Measurements from ENCODE around the gene PPP2R5A. TPM values are rescaled to one million over a fixed set of nuclear protein-coding genes. Genes with fewer than 3 reads are reported as not detected.

Gene PPP2R5A
- total RNA-seq, 1 donor from 2014 or later, result 13.0 TPM

DNA sequence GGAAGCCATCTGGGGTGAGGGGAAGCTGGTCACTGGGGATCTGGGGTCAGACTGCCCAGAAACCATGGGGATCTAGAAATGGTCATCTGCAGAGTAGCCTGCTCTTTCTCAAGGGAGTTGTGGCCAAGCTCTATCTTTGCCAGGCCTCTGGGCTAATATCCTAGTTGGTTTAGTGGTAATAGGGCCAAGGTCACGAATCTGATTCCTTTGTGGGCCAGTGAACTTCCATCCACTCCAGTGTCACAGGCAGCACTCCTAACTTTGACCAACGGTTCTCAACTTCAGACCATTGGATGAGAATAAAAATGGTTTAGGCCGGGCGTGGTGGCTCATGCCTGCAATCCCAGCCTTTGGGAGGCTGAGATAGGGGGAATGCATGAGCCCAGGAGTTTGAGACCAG is 28.1 kb upstream of the PPP2R5A start:
- Mint-ChIP-seq H3K4me1 (peaks cover 9% of the 10 kb centered on the region), H3K27me3 (ENCODE audit: low read depth) (no peaks in the 10 kb centered on the region), H3K27ac (ENCODE audit: unreplicated experiment) (no peak overlapping the region), H3K36me3 (ENCODE audit: low read depth) (no peaks in the 10 kb centered on the region), H3K4me3 (no peak overlapping the region), H3K9me3 (no peaks in the 10 kb centered on the region)
- no peak for DNase-seq (ENCODE audit: low read depth, low spot score)
- TF ChIP-seq, protein P1, sequence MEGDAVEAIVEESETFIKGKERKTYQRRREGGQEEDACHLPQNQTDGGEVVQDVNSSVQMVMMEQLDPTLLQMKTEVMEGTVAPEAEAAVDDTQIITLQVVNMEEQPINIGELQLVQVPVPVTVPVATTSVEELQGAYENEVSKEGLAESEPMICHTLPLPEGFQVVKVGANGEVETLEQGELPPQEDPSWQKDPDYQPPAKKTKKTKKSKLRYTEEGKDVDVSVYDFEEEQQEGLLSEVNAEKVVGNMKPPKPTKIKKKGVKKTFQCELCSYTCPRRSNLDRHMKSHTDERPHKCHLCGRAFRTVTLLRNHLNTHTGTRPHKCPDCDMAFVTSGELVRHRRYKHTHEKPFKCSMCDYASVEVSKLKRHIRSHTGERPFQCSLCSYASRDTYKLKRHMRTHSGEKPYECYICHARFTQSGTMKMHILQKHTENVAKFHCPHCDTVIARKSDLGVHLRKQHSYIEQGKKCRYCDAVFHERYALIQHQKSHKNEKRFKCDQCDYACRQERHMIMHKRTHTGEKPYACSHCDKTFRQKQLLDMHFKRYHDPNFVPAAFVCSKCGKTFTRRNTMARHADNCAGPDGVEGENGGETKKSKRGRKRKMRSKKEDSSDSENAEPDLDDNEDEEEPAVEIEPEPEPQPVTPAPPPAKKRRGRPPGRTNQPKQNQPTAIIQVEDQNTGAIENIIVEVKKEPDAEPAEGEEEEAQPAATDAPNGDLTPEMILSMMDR (conservative IDR thresholded peaks at IDR 0.05), result no peak

DNA sequence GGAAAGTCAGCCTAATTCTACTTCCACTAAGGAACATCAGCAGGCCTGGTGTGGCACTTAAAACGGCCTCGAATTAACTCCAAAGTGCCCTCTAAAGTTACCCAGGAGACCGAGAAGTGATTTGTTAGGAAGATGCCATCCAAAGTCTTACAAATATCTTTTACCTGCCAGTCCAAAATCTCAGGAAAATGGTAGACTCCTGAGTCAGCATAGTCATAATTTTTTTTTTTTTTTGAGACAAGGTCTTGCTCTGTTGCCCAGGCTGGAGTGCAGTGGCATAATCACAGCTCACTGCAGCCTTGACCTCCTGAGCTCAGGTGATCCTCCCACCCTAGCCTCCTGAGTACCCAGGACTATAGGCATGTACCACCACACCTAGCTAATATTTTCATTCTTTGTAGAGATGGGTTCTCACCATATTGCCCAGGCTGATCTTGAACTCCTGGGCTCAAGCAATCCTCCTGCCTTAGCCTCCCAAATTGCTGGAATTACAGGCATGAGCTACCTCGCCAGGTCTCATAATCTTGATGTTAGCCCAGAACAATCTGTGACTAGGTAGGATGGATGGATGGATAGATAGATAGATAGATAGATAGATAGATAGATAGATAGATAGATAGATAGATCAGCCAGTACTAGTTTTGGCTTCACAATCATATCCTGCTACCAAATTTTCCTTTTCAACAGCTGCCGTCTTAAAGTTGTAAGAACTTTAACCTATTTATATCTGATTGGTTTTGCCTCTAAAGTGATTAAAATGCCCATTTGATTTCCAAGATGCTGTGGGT is 25.3 kb upstream of the PPP2R5A start:
- Mint-ChIP-seq H3K9me3 (no peaks in the 10 kb centered on the region), H3K27ac (ENCODE audit: unreplicated experiment) (no peak overlapping the region), H3K4me3 (no peak overlapping the region), H3K4me1 (peaks cover 9% of the 10 kb centered on the region), H3K27me3 (ENCODE audit: low read depth) (no peaks in the 10 kb centered on the region), H3K36me3 (ENCODE audit: low read depth) (no peaks in the 10 kb centered on the region)
- TF ChIP-seq, protein P1 (conservative IDR thresholded peaks at IDR 0.05), result no peak
- no peak for DNase-seq (ENCODE audit: low read depth, low spot score)

DNA sequence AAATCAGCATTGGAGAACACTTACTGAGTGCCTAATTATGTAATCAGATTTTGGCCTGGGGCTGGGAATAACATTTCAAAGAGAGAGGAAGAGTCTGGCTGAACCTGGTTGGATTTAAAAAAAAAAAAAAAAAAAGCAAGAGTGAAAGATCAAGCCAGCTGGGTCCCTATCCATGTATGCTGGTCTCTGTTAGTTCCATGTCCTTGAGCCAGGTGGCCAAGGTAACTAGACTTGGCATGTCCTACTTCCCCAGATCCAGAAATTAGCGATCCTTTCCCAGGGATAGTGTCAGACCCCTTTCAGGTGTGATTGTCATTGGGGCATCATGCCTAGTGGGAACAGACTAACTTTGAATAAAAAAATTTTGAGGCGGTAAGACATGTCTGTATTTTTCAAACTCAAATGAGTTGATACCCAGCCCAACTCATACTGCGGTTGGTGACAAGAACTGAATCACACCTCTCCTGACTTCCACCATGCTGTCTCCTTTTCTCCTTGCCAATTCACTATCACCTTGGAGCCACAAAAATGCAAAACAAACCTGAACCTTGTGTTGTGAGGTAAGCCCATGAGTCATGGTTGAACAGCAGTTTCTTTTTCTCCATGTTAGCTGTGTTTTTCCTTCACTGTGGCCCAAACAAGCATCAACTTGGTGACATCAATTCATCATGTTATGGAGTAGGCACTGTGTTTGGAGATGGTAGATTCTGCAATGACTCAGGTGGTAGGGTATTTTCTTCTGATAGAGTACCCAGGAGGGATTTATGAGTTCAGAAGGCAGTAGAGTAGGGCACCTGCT is 24.5 kb upstream of the PPP2R5A start:
- Mint-ChIP-seq H3K9me3 (no peaks in the 10 kb centered on the region), H3K4me1 (peaks cover 9% of the 10 kb centered on the region), H3K27me3 (ENCODE audit: low read depth) (no peaks in the 10 kb centered on the region), H3K36me3 (ENCODE audit: low read depth) (no peaks in the 10 kb centered on the region), H3K4me3 (no peak overlapping the region), H3K27ac (ENCODE audit: unreplicated experiment) (no peak overlapping the region)
- no peak for DNase-seq (ENCODE audit: low read depth, low spot score)
- TF ChIP-seq, protein P1 (conservative IDR thresholded peaks at IDR 0.05), result no peak

DNA sequence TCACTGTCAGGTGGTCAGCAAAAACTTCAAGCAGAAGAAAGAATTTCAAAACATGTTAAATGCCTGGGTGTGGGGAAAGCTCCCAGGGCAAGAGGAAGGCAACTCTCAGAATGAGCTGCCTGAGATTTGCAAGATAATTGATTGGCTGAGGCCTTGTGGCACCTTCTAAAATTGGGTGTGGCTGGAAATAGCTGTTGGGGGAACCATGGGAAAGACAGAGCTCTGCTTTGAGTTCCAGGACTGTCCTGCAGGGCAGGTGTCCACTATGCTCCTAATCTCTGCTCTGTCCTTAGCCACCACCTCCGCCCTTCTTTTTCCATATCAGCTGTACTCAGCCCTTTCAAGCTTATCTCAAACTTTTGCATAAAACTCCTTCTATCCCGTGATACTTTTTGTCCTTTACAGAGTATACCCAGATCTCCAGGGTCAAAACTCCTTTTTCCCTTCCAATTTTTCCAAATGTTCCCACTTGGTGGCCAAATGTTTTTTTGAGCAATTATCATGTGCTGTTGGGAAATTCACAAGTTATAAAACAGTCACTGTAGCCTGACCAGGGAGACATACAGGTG is 23.8 kb upstream of the PPP2R5A start:
- Mint-ChIP-seq H3K36me3 (ENCODE audit: low read depth) (no peaks in the 10 kb centered on the region), H3K27ac (ENCODE audit: unreplicated experiment) (no peak overlapping the region), H3K9me3 (no peaks in the 10 kb centered on the region), H3K27me3 (ENCODE audit: low read depth) (no peaks in the 10 kb centered on the region), H3K4me1 (peaks cover 3% of the 10 kb centered on the region), H3K4me3 (no peak overlapping the region)
- no peak for DNase-seq (ENCODE audit: low read depth, low spot score)
- TF ChIP-seq, protein P1 (conservative IDR thresholded peaks at IDR 0.05), result peak; percentile 23

DNA sequence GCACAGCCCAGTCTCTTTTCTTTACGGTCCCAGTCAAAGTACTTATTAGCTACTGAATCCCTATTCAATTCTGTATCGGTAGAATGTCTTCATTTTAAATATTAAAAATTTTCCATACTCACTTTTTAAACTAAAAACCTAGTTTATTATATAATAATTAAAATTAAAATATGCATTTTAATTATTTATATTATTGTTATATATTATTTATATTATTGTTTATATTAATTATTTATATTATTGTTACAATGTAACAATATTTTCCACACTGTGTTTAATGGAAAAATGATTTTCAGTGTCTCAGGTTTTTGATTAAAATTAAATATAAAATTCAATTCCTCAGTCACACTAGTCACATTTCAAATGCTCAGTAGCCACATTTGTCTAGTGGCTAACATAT is 18.2 kb upstream of the PPP2R5A start:
- peaks cover 13% of the 10 kb centered on the region for H3K4me1 Mint-ChIP-seq
- no peaks in the 10 kb centered on the region for H3K9me3 Mint-ChIP-seq
- no peak overlapping the region for H3K4me3 Mint-ChIP-seq
- DNase-seq (ENCODE audit: low read depth, low spot score), result no peak
- H3K27ac Mint-ChIP-seq (ENCODE audit: unreplicated experiment), result no peak overlapping the region
- no peaks in the 10 kb centered on the region for H3K27me3 Mint-ChIP-seq (ENCODE audit: low read depth)
- TF ChIP-seq, protein P1 (conservative IDR thresholded peaks at IDR 0.05), result no peak
- H3K36me3 Mint-ChIP-seq (ENCODE audit: low read depth), result no peaks in the 10 kb centered on the region
